IgD-negative memory B cell (primary cell): ENCODE data around the gene ADISSP. TPM values are rescaled to one million over a fixed set of nuclear protein-coding genes. Genes with fewer than 3 reads are reported as not detected.

Experiments
- polyA plus RNA-seq: library from polyadenylated mRNA; unstranded; fragments of 300-500 nt; fragmentation: Illumina TruSeq; gene quantifications from one replicate; pipeline ENCODE4 v1.2.3, GENCODE V29; 2021

Gene ADISSP
- polyA plus RNA-seq, 1 donor from 2014 or later = 30.0 TPM

Other genes starting within 250 kb of the ADISSP start
- not detected for gene GFRA4, start 104.4 kb downstream of the ADISSP start, polyA plus RNA-seq
- not detected for gene ADAM33, start 85.7 kb downstream of the ADISSP start, polyA plus RNA-seq
- gene SIGLEC1, start 55.2 kb downstream of the ADISSP start, polyA plus RNA-seq = not detected
- not detected for gene HSPA12B, start 35.1 kb downstream of the ADISSP start, polyA plus RNA-seq
- not detected for gene SPEF1, start 13.7 kb upstream of the ADISSP start, polyA plus RNA-seq
- 1.1 TPM for gene CENPB, start 19.0 kb upstream of the ADISSP start, polyA plus RNA-seq
- 20.0 TPM for gene CDC25B, start 28.6 kb upstream of the ADISSP start, polyA plus RNA-seq
- gene AP5S1, start 52.8 kb upstream of the ADISSP start, polyA plus RNA-seq = 12.8 TPM
- 7.3 TPM for gene MAVS, start 79.1 kb upstream of the ADISSP start, polyA plus RNA-seq
- 55.9 TPM for gene PANK2, start 121.6 kb upstream of the ADISSP start, polyA plus RNA-seq
- 2.7 TPM for gene RNF24, start 247.8 kb upstream of the ADISSP start, polyA plus RNA-seq